Sigmoid colon (tissue), 7 donors: ENCODE data around the gene CERS2. TPM values are rescaled to one million over a fixed set of nuclear protein-coding genes. Genes with fewer than 3 reads are reported as not detected.
"Not testable (repeated sequence)": the region's sequence is repeated elsewhere in the genome, so short reads cannot be mapped to it uniquely, and the experiment has no call there.

Source experiments
- DNase-seq: peaks from one replicate; pipeline ENCODE4 v3.0.0-alpha.2; 2019
- H3K27ac ChIP-seq, 4 donors: fragments of 200-600 bp; sonication (generic); one replicate each; pipeline ENCODE4 v1.5.1; 2016 to 2019; ENCODE audit warnings: mild to moderate bottlenecking in 1 of 4
- H3K27me3 ChIP-seq, 3 donors: fragments of 200-600 bp; sonication (generic); one replicate each; pipeline ENCODE4 v1.5.1; 2019; ENCODE audit warnings: mild to moderate bottlenecking in 1 of 3
- H3K36me3 ChIP-seq, 4 donors: fragments of 200-600 bp; sonication (generic); one replicate each; pipeline ENCODE4 v1.5.1; 2016 to 2019
- H3K4me1 ChIP-seq, 4 donors: fragments of 200-600 bp; sonication (generic); one replicate each; pipeline ENCODE4 v1.5.1; 2017 to 2019
- H3K4me3 ChIP-seq, 4 donors: fragments of 200-600 bp; sonication (generic); one replicate each; pipeline ENCODE4 v1.5.1; 2017 to 2019; ENCODE audit warnings: mild to moderate bottlenecking in 2 of 4, moderate library complexity in 1 of 4
- H3K9me3 ChIP-seq, 4 donors: fragments of 200-600 bp in 3 of 4; sonication (generic) in 3 of 4; one replicate each; pipeline versions ENCODE4 v1.5.1 to v1.6.1; 2013 to 2019
- CTCF ChIP-seq, 4 experiments: fragments of 450-650 bp in 3 of 4; fragments of 200-600 bp in 1 of 4; IDR thresholded peaks; one replicate each; pipeline ENCODE4 v1.5.1; 2016 to 2019; ENCODE audit warnings: antibody characterized with exemption in 4 of 4, mild to moderate bottlenecking in 3 of 4, moderate library complexity in 2 of 4
- EP300 ChIP-seq, 4 donors: sonication (generic); formaldehyde crosslinking; IDR thresholded peaks; one replicate each; pipeline ENCODE4 v1.6.1; 2017; ENCODE audit warnings: antibody characterized with exemption in 4 of 4
- POLR2A ChIP-seq, 2 donors: fragments of 450-650 bp; IDR thresholded peaks; one replicate each; pipeline ENCODE4 v1.6.1; 2016; ENCODE audit warnings: antibody characterized with exemption in 2 of 2, mild to moderate bottlenecking in 2 of 2, moderate library complexity in 2 of 2
- POLR2AphosphoS5 ChIP-seq, 4 donors: sonication (generic); formaldehyde crosslinking; IDR thresholded peaks; one replicate each; pipeline ENCODE4 v1.6.1; 2017; ENCODE audit warnings: antibody characterized with exemption in 4 of 4
- WGBS, 2 donors: extraction: QIAGEN DNeasy Blood & Tissue Kit; methylation state at CpG; one replicate each; pipeline ENCODE4 v1.1.7; 2013; 5-methylcytosine and 5-hydroxymethylcytosine counted together
- intact Hi-C: fragments of 100-400 bp; cut with DNase I; formaldehyde crosslinking; loops from one replicate; pipeline ENCODE4 v1.15.1; 2023
- polyA plus RNA-seq, 3 donors: library from polyadenylated mRNA; stranded (reverse); fragments of 200-250 nt; gene quantifications; one replicate each; pipeline ENCODE4 v1.2.3, GENCODE V29; 2013
- total RNA-seq, 4 donors: library from RNA; depleted of rRNA; stranded (reverse); fragments of >200 nt; gene quantifications; one replicate each; pipeline ENCODE4 v1.1.0, GENCODE V29; 2016
- donor health status: healthy with polysubstance abuse.
- donor health status: Bipolar disorder and iron deficiency.
- donor health status: healthy.

CERS2 gene
- total and polyA plus RNA-seq, 7 donors: 50.6 to 115 (median 82.0) TPM

GRCh38 chr1:150931773-150932172 lies 42.9 kb downstream of the CERS2 start:
- intact Hi-C loops: no loop called here
- Histone ChIP-seq H3K27me3 (no peaks in the 10 kb centered on the region), H3K36me3 (peaks cover 18 to 85% (median 46%) of the 10 kb centered on the region in 4 donors), H3K9me3 (peaks cover 0 to 6% (median 0%) of the 10 kb centered on the region in 4 donors), H3K4me3 (no peak overlapping the region), H3K4me1 (peaks cover 0 to 14% (median 10%) of the 10 kb centered on the region in 4 donors), H3K27ac (no peak overlapping the region)
- 98 to 100% methylated on average over 1 of the region's 1 CpG for WGBS, 2 donors
- TF ChIP-seq EP300 (IDR thresholded peaks at IDR 0.05): no peak
- no peak for TF ChIP-seq POLR2AphosphoS5 (IDR thresholded peaks at IDR 0.05)
- TF ChIP-seq POLR2A (IDR thresholded peaks at IDR 0.05): no peak
- no peak for TF ChIP-seq CTCF (IDR thresholded peaks at IDR 0.05)
- no peak for DNase-seq

- H3K9me3 ChIP-seq, H3K4me3 ChIP-seq, H3K27me3 ChIP-seq, H3K27ac ChIP-seq, DNase-seq: not testable (repeated sequence)
- WGBS, 2 donors: 92 to 96% methylated on average over 6 of the region's 6 CpGs
- Histone ChIP-seq H3K4me1 (peaks cover 0 to 15% (median 13%) of the 10 kb centered on the region in 4 donors), H3K36me3 (peaks cover 18 to 62% (median 41%) of the 10 kb centered on the region in 4 donors)
- intact Hi-C loops: loop anchor here (5.0 to 10.0 kb wide), 3 partner anchors 44 to 364 kb away; partner anchors contain the start of genes CERS2 and GOLPH3L
These were observed 45.9 kb downstream of the CERS2 start for GRCh38 chr1:150928775-150929174.

GRCh38 chr1:150928286-150928685 lies 46.3 kb downstream of the CERS2 start:
- Histone ChIP-seq H3K4me3 (no peak overlapping the region), H3K27ac (no peak overlapping the region), H3K9me3 (peaks cover 0 to 6% (median 0%) of the 10 kb centered on the region in 4 donors), H3K36me3 (peaks cover 18 to 60% (median 41%) of the 10 kb centered on the region in 4 donors), H3K27me3 (no peaks in the 10 kb centered on the region), H3K4me1 (peaks cover 0 to 15% (median 13%) of the 10 kb centered on the region in 4 donors)
- no peak for DNase-seq
- intact Hi-C loops: loop anchor here (5.0 to 10.0 kb wide), 3 partner anchors 44 to 363 kb away; partner anchors contain the start of genes CERS2 and GOLPH3L
- TF ChIP-seq EP300 (IDR thresholded peaks at IDR 0.05) (no peak), POLR2AphosphoS5 (IDR thresholded peaks at IDR 0.05) (no peak), POLR2A (IDR thresholded peaks at IDR 0.05) (no peak)
- WGBS, 2 donors: 97 to 99% methylated on average over 3 of the region's 3 CpGs

- Histone ChIP-seq H3K27me3 (no peaks in the 10 kb centered on the region), H3K36me3 (peaks cover 18 to 53% (median 39%) of the 10 kb centered on the region in 4 donors), H3K4me1 (peaks cover 0 to 15% (median 13%) of the 10 kb centered on the region in 4 donors), H3K4me3 (no peak overlapping the region), H3K27ac (no peak overlapping the region), H3K9me3 (peaks cover 0 to 6% (median 0%) of the 10 kb centered on the region in 4 donors)
- intact Hi-C loops: loop anchor here (5.0 to 10.0 kb wide), 3 partner anchors 45 to 363 kb away; partner anchors contain the start of genes CERS2 and GOLPH3L
- DNase-seq: no peak
- 91 to 95% methylated on average over 4 of the region's 4 CpGs for WGBS, 2 donors
- no peak for TF ChIP-seq POLR2A (IDR thresholded peaks at IDR 0.05)
These were observed 47.0 kb downstream of the CERS2 start for GRCh38 chr1:150927624-150928023.

GRCh38 chr1:150926097-150926741 lies 48.4 kb downstream of the CERS2 start, which contains the start of gene SETDB1:
TSS of gene SETDB1 (plus strand) at chr1:150926363. CDS start at chr1:150927715, 1,352 bp downstream.
- peak within 1 kb of the TSS; percentile 80 to 94 (median 88) for H3K27ac ChIP-seq
- peak; percentile 98 for DNase-seq
- intact Hi-C loops: loop anchor here (1.0 to 10.0 kb wide), 4 partner anchors 46 to 361 kb away; partner anchors contain the start of genes CERS2 and GOLPH3L
- 0 to 1% methylated on average over 39 of the region's 39 CpGs for WGBS, 2 donors
- peak within 1 kb of the TSS; percentile 77 to 90 (median 86) for H3K4me3 ChIP-seq
- peaks cover 18 to 39% (median 32%) of the 10 kb centered on the region in 4 donors for H3K36me3 ChIP-seq
- TF ChIP-seq EP300 (IDR thresholded peaks at IDR 0.05): peak in 1 of 4 donors; percentile 74
- no peak for TF ChIP-seq CTCF (IDR thresholded peaks at IDR 0.05)
- peak; percentile 61 to 86 (median 75) for TF ChIP-seq POLR2AphosphoS5 (IDR thresholded peaks at IDR 0.05)
- peaks cover 0 to 15% (median 13%) of the 10 kb centered on the region in 4 donors for H3K4me1 ChIP-seq
- H3K9me3 ChIP-seq: no peaks in the 10 kb centered on the region
- H3K27me3 ChIP-seq: no peaks in the 10 kb centered on the region

- H3K27me3 ChIP-seq: no peaks in the 10 kb centered on the region
- H3K4me3 ChIP-seq: peak overlapping the region in 3 of 4 donors; percentile 84 to 90 (median 87)
- WGBS, 2 donors: 51 to 74% methylated on average over 23 of the region's 23 CpGs
- TF ChIP-seq POLR2A (IDR thresholded peaks at IDR 0.05): no peak
- no peak for TF ChIP-seq EP300 (IDR thresholded peaks at IDR 0.05)
- no peak for TF ChIP-seq CTCF (IDR thresholded peaks at IDR 0.05)
- TF ChIP-seq POLR2AphosphoS5 (IDR thresholded peaks at IDR 0.05): no peak
- DNase-seq: no peak
- intact Hi-C loops: loop anchor here (5.0 to 10.0 kb wide), 3 partner anchors 47 to 360 kb away; partner anchors contain the start of genes CERS2 and GOLPH3L
- no peaks in the 10 kb centered on the region for H3K9me3 ChIP-seq
- peak overlapping the region in 1 of 4 donors; percentile 86 for H3K27ac ChIP-seq
- peaks cover 18 to 28% (median 22%) of the 10 kb centered on the region in 4 donors for H3K36me3 ChIP-seq
- H3K4me1 ChIP-seq: peaks cover 0 to 15% (median 13%) of the 10 kb centered on the region in 4 donors
These were observed 49.6 kb downstream of the CERS2 start for GRCh38 chr1:150925080-150925479.
